ENCODE measurements around the gene TNIP2.
A peak's percentile ranks its signal among the peaks of the same experiment; 100 is the strongest.
"Not testable (repeated sequence)": the region's sequence is repeated elsewhere in the genome, so short reads cannot be mapped to it uniquely, and the experiment has no call there.

Gene TNIP2

GRCh38 chr4:2767705-2768074 is 11.6 kb upstream of the TNIP2 start:
- no peak for DNase-seq

- no peak for DNase-seq
Measured at GRCh38 chr4:2767046-2767704, 11.0 kb upstream of the TNIP2 start.

- no peak for DNase-seq
Measured at GRCh38 chr4:2765832-2766526, 9.8 kb upstream of the TNIP2 start.

GRCh38 chr4:2763511-2763967 is 7.4 kb upstream of the TNIP2 start:
- DNase-seq, result no peak

- DNase-seq, result not testable (repeated sequence)
Measured at GRCh38 chr4:2762486-2763370, 6.6 kb upstream of the TNIP2 start.

- no peak for DNase-seq
Measured at GRCh38 chr4:2762048-2762447, 5.9 kb upstream of the TNIP2 start.

GRCh38 chr4:2761035-2761923 is 5.1 kb upstream of the TNIP2 start:
- DNase-seq, result peak; percentile 28

- DNase-seq, result no peak
Measured at GRCh38 chr4:2757426-2757825, 1.3 kb upstream of the TNIP2 start.

GRCh38 chr4:2756691-2757350 is 685 bp upstream of the TNIP2 start:
- DNase-seq, result no peak

GRCh38 chr4:2754848-2755819 is 1.0 kb downstream of the TNIP2 start:
- DNase-seq, result no peak

GRCh38 chr4:2753436-2753835 is 2.7 kb downstream of the TNIP2 start:
- no peak for DNase-seq

- DNase-seq, result no peak
Measured at GRCh38 chr4:2750719-2751605, 5.2 kb downstream of the TNIP2 start.

- no peak for DNase-seq
Measured at GRCh38 chr4:2746891-2747695, 9.0 kb downstream of the TNIP2 start.

- DNase-seq, result peak; percentile 98
Measured at GRCh38 chr4:2745981-2746806, 9.9 kb downstream of the TNIP2 start.

GRCh38 chr4:2745516-2745915 is 10.6 kb downstream of the TNIP2 start:
- no peak for DNase-seq

- no peak for DNase-seq
Measured at GRCh38 chr4:2744576-2745270, 11.4 kb downstream of the TNIP2 start.

All from suppressor macrophage treated with lipopolysaccharide for 4 hours (primary cell).